Measurements from ENCODE around the gene CLASRP. TPM values are rescaled to one million over a fixed set of nuclear protein-coding genes. Genes with fewer than 3 reads are reported as not detected.

CLASRP gene
- total RNA-seq, 1 experiment from 2014 or later, result 38.9 TPM

DNA sequence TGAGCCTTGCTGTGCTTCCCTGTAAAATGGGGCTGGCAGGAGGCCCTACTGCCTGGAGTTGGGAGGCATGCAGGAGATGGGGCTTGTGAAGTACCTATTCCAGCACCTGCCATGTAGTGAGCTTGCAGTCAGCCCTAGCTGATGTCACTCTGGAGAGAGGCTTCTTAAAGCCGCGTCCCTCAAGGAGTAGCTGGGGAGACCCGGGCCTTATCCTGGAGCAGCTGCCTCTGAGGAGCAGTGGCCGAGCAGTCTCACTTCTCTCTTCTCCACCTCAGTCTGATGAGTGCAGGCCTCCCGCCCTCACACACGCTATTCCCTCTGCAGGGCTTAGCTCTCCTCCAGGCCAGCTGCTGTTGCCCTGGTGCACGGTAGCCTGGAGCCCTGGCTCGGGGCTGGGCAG is 18.0 kb downstream of the CLASRP start:
- POLR2A ChIA-PET (ENCODE audit: unreplicated experiment), result no interaction called here
- peaks cover 29% of the 10 kb centered on the region for H3K36me3 ChIP-seq (ENCODE audit: low read depth, low read length)

DNA sequence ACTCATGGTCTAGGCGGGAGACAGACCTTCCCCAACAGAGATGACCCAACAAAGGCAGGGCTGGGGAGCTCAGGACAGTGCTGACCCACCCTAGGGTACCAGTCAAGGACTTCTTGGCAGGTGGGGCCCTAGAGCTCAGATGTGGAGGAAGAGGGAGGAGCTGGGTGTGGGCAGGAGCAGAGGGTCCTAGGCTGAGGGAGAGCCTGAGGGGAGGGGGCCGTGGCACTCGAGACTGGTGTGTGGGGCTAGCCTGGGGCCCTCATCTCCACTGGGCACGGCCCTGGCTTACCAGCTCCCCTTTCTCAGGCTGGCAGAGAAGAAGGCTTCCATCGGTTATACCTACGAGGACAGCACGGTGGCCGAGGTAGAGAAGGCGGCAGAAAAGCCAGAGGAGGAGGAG is 18.6 kb downstream of the CLASRP start:
- Histone ChIP-seq H3K4me2 (ENCODE audit: low read length) (no peak overlapping the region), H3K9me2 (replicated peaks; ENCODE audit: low read length) (no peaks in the 10 kb centered on the region), H3K27ac (ENCODE audit: low read length) (no peak overlapping the region), H4K20me1 (ENCODE audit: low read length) (no peaks in the 10 kb centered on the region), H3K36me3 (ENCODE audit: low read depth, low read length) (peaks cover 32% of the 10 kb centered on the region), H3K9ac (ENCODE audit: low read length) (no peak overlapping the region), H3K27me3 (ENCODE audit: low read length) (no peaks in the 10 kb centered on the region), H3K9me3 (ENCODE audit: low read length) (no peaks in the 10 kb centered on the region), H2AFZ (ENCODE audit: low read length) (no peak overlapping the region), H3F3A (ENCODE audit: low read length, unreplicated experiment) (no peaks in the 10 kb centered on the region), H3K4me3 (ENCODE audit: low read length) (no peak overlapping the region), H3K4me1 (ENCODE audit: insufficient read depth, low read length) (no peaks in the 10 kb centered on the region), H3K79me2 (ENCODE audit: low read length) (no peaks in the 10 kb centered on the region)
- DNase-seq, result no peak
- ATAC-seq, result no peak
- TF ChIP-seq EZH2phosphoT487 (IDR thresholded peaks at IDR 0.05; ENCODE audit: borderline replicate concordance, low read length), result no peak
- no peak for TF ChIP-seq EZH2 (IDR thresholded peaks at IDR 0.05; ENCODE audit: low read length, unreplicated experiment)
- TF ChIP-seq, protein P1, sequence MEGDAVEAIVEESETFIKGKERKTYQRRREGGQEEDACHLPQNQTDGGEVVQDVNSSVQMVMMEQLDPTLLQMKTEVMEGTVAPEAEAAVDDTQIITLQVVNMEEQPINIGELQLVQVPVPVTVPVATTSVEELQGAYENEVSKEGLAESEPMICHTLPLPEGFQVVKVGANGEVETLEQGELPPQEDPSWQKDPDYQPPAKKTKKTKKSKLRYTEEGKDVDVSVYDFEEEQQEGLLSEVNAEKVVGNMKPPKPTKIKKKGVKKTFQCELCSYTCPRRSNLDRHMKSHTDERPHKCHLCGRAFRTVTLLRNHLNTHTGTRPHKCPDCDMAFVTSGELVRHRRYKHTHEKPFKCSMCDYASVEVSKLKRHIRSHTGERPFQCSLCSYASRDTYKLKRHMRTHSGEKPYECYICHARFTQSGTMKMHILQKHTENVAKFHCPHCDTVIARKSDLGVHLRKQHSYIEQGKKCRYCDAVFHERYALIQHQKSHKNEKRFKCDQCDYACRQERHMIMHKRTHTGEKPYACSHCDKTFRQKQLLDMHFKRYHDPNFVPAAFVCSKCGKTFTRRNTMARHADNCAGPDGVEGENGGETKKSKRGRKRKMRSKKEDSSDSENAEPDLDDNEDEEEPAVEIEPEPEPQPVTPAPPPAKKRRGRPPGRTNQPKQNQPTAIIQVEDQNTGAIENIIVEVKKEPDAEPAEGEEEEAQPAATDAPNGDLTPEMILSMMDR (conservative IDR thresholded peaks at IDR 0.05; ENCODE audit: low read depth, low read length), result no peak
- CTCF ChIA-PET, result no interaction called here
- POLR2A ChIA-PET (ENCODE audit: unreplicated experiment), result no interaction called here
- no TSS peak for BruUV-seq (replicated peaks)
- intact Hi-C loops (cut with micrococcal nuclease), result no loop called here

More for the DNA sequence above, 18.0 kb downstream of the CLASRP start:
- no peak overlapping the region for H3K4me3 ChIP-seq (ENCODE audit: low read length)
- intact Hi-C loops (cut with micrococcal nuclease), result no loop called here
- no TSS peak for BruUV-seq (replicated peaks)
- no peak overlapping the region for H2AFZ ChIP-seq (ENCODE audit: low read length)
- H3F3A ChIP-seq (ENCODE audit: low read length, unreplicated experiment), result no peaks in the 10 kb centered on the region
- TF ChIP-seq EZH2phosphoT487 (IDR thresholded peaks at IDR 0.05; ENCODE audit: borderline replicate concordance, low read length) (no peak), EZH2 (IDR thresholded peaks at IDR 0.05; ENCODE audit: low read length, unreplicated experiment) (no peak)
- ATAC-seq (no peak), DNase-seq (no peak)
- no peaks in the 10 kb centered on the region for H3K4me1 ChIP-seq (ENCODE audit: insufficient read depth, low read length)
- no peaks in the 10 kb centered on the region for H3K9me2 ChIP-seq (replicated peaks; ENCODE audit: low read length)
- H4K20me1 ChIP-seq (ENCODE audit: low read length), result no peaks in the 10 kb centered on the region
- CTCF ChIA-PET, result no interaction called here
- no peak overlapping the region for H3K4me2 ChIP-seq (ENCODE audit: low read length)
- no peak overlapping the region for H3K9ac ChIP-seq (ENCODE audit: low read length)
- H3K27me3 ChIP-seq (ENCODE audit: low read length), result no peaks in the 10 kb centered on the region
- no peaks in the 10 kb centered on the region for H3K9me3 ChIP-seq (ENCODE audit: low read length)
- no peaks in the 10 kb centered on the region for H3K79me2 ChIP-seq (ENCODE audit: low read length)
- no peak overlapping the region for H3K27ac ChIP-seq (ENCODE audit: low read length)

DNA sequence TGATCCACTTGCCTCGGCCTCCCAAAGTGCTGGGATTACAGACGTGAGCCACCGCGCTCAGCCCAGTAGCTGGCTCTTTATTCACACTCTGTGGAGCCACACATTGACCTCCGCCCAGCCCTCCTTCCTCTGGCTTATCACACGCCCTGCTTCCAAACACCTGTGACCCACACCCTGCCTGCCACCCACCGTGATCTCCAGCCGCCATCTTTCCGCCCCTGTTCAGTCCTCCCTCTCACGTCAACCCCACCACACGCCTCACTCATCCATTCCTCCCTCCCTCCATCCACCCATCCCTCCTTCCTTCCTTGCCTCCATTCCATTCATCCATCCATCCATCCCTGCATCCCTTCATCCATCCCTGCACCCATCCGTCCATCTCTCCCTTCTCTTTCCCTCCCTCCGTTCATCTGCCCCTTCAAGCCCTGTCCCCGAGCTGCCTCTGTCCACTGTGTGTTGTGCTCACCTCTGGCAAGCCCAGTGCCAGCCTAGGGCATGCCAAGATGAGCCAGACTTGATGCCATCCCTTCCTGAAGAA is 19.8 kb downstream of the CLASRP start:
- Histone ChIP-seq H3K9me3 (ENCODE audit: low read length) (no peaks in the 10 kb centered on the region), H3K9ac (ENCODE audit: low read length) (no peak overlapping the region), H3K27me3 (ENCODE audit: low read length) (no peaks in the 10 kb centered on the region), H3K4me1 (ENCODE audit: insufficient read depth, low read length) (no peaks in the 10 kb centered on the region), H3F3A (ENCODE audit: low read length, unreplicated experiment) (no peaks in the 10 kb centered on the region), H3K4me2 (ENCODE audit: low read length) (no peak overlapping the region), H3K79me2 (ENCODE audit: low read length) (no peaks in the 10 kb centered on the region), H3K4me3 (ENCODE audit: low read length) (no peak overlapping the region), H4K20me1 (ENCODE audit: low read length) (no peaks in the 10 kb centered on the region), H2AFZ (ENCODE audit: low read length) (no peak overlapping the region), H3K36me3 (ENCODE audit: low read depth, low read length) (peaks cover 31% of the 10 kb centered on the region), H3K27ac (ENCODE audit: low read length) (no peak overlapping the region), H3K9me2 (replicated peaks; ENCODE audit: low read length) (no peaks in the 10 kb centered on the region)
- ATAC-seq, result no peak
- CTCF ChIA-PET, result interaction anchor here (0.5 kb wide), 1 partner anchor 22 kb away, joined by 7 read pairs; no protein-coding TSS in a partner anchor
- intact Hi-C loops (cut with micrococcal nuclease), result no loop called here
- DNase-seq, result no peak
- TF ChIP-seq EZH2 (IDR thresholded peaks at IDR 0.05; ENCODE audit: low read length, unreplicated experiment) (no peak), EZH2phosphoT487 (IDR thresholded peaks at IDR 0.05; ENCODE audit: borderline replicate concordance, low read length) (no peak)
- TF ChIP-seq, protein P1 (conservative IDR thresholded peaks at IDR 0.05; ENCODE audit: low read depth, low read length), result no peak
- POLR2A ChIA-PET (ENCODE audit: unreplicated experiment), result no interaction called here
- BruUV-seq (replicated peaks), result no TSS peak

Data from PC-3 (cell line).